GM10266 (cell line): ENCODE measurements around the gene PTPRN2.
"Not testable (repeated sequence)": the region's sequence is repeated elsewhere in the genome, so short reads cannot be mapped to it uniquely, and the experiment has no call there.

Source experiments
- DNase-seq: peaks from one replicate; pipeline ENCODE4 v3.0.0; 2012; ENCODE audit errors: extremely low spot score
- CTCF ChIP-seq: IDR thresholded peaks from 2 replicates; pipeline ENCODE4 v1.5.1; 2012; ENCODE audit warnings: mild to moderate bottlenecking, low read depth; ENCODE audit not compliant: control insufficient read depth, insufficient read depth; ENCODE audit errors: missing control alignments

PTPRN2 gene

GRCh38 chr7:158428131-158428836, 159.3 kb downstream of the PTPRN2 start:
- DNase-seq = no peak
- TF ChIP-seq CTCF = no peak

- DNase-seq = not testable (repeated sequence)
Measured at GRCh38 chr7:158425676-158426075, 161.9 kb downstream of the PTPRN2 start.

- no peak for DNase-seq
- no peak for TF ChIP-seq CTCF
Measured at GRCh38 chr7:158424531-158424930, 163.1 kb downstream of the PTPRN2 start.

- no peak for TF ChIP-seq CTCF
- no peak for DNase-seq
Measured at GRCh38 chr7:158424011-158424410, 163.6 kb downstream of the PTPRN2 start.

GRCh38 chr7:158422887-158423560, 164.6 kb downstream of the PTPRN2 start:
- DNase-seq = no peak
- no peak for TF ChIP-seq CTCF

GRCh38 chr7:158422196-158422886, 165.3 kb downstream of the PTPRN2 start:
- no peak for DNase-seq
- TF ChIP-seq CTCF = no peak

- no peak for DNase-seq
- no peak for TF ChIP-seq CTCF
Measured at GRCh38 chr7:158421361-158421760, 166.3 kb downstream of the PTPRN2 start.
